NCI-H128 (cell line): ENCODE data around the gene PTH1R.

Source experiments
- DNase-seq: peaks from one replicate; lab custom pipeline; 2025; ENCODE audit not compliant: unreplicated experiment; lab: John Stamatoyannopoulos, UW

Gene PTH1R

GRCh38 chr3:46942481-46943236 is 65.1 kb downstream of the PTH1R start:
- no peak for DNase-seq

- DNase-seq: no peak
Measured at GRCh38 chr3:46943237-46944187, 66.0 kb downstream of the PTH1R start.

- no peak for DNase-seq
Measured at GRCh38 chr3:46944191-46944590, 66.7 kb downstream of the PTH1R start.

GRCh38 chr3:46946416-46946815 is 68.9 kb downstream of the PTH1R start:
- DNase-seq: no peak

- DNase-seq: no peak
Measured at GRCh38 chr3:46946856-46947545, 69.5 kb downstream of the PTH1R start.

GRCh38 chr3:46947546-46947901 is 70.0 kb downstream of the PTH1R start:
- no peak for DNase-seq

GRCh38 chr3:46947981-46948791 is 70.7 kb downstream of the PTH1R start:
- no peak for DNase-seq

- DNase-seq: no peak
Measured at GRCh38 chr3:46948830-46949671, 71.5 kb downstream of the PTH1R start.

- no peak for DNase-seq
Measured at GRCh38 chr3:46950177-46950576, 72.7 kb downstream of the PTH1R start.

- DNase-seq: no peak
Measured at GRCh38 chr3:46950650-46951241, 73.2 kb downstream of the PTH1R start.

GRCh38 chr3:46952813-46953212 is 75.3 kb downstream of the PTH1R start:
- no peak for DNase-seq
